A673 (cell line): ENCODE measurements around the gene ITPKB.

Experiments used
- EZH2 ChIP-seq: fragments of 200-600 bp; sonication (generic); IDR thresholded peaks from 2 replicates; pipeline ENCODE4 v1.6.1; 2017; ENCODE audit warnings: borderline replicate concordance, low read depth, mild to moderate bottlenecking, mixed read lengths, antibody characterized with exemption, low read length; ENCODE audit not compliant: poor library complexity, severe bottlenecking
- TF ChIP-seq, protein P1 (sequence below): fragments of 300-800, 200-600 bp; sonication (generic); conservative IDR thresholded peaks from 2 replicates; pipeline ENCODE4 v1.5.1; 2017; ENCODE audit warnings: low read depth, mild to moderate bottlenecking, antibody characterized with exemption, low read length, moderate library complexity, mixed read lengths

DNA sequence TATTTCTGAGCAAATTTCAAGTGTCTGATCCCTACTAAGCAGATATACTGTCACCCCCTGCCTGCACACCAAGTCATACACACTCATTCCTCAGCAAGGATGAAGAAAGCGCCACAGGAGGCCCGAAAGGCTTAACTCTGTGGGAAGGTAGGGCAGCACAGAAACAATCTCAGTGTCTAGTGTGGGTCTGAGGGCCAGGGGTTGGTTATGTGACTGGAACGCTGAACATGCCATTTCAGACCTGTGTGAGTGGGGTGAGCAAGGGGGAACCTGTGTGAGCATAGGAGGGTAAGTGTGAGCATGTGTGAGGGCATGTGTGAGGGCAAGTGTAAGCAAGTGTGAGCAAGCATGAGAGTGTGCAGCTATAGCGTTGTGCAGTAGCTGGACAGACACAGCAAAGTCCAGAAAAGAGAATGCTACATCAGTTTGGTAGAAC, 6.2 kb downstream of the ITPKB start:
- TF ChIP-seq, protein P1, sequence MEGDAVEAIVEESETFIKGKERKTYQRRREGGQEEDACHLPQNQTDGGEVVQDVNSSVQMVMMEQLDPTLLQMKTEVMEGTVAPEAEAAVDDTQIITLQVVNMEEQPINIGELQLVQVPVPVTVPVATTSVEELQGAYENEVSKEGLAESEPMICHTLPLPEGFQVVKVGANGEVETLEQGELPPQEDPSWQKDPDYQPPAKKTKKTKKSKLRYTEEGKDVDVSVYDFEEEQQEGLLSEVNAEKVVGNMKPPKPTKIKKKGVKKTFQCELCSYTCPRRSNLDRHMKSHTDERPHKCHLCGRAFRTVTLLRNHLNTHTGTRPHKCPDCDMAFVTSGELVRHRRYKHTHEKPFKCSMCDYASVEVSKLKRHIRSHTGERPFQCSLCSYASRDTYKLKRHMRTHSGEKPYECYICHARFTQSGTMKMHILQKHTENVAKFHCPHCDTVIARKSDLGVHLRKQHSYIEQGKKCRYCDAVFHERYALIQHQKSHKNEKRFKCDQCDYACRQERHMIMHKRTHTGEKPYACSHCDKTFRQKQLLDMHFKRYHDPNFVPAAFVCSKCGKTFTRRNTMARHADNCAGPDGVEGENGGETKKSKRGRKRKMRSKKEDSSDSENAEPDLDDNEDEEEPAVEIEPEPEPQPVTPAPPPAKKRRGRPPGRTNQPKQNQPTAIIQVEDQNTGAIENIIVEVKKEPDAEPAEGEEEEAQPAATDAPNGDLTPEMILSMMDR, result no peak
- no peak for TF ChIP-seq EZH2
